Measurements from ENCODE around the gene TBC1D22A.

DNA sequence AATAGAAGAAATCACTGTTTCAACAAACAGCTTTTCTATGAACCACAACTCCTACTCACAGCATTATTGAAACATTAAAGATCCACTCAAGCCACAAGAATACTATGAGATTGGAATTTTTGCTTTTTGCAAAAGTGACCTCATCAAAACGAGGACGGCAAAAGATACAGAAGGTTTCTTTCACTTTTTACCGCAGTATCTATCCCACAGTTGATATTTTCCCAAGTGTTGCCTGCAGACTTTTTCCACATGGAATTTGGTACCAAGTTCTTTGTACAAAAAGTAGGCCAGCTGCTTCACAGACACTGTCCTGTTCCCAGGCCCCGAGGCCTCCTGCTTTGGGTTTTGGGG lies 204.0 kb downstream of the TBC1D22A start:
- TF ChIP-seq, protein P1, sequence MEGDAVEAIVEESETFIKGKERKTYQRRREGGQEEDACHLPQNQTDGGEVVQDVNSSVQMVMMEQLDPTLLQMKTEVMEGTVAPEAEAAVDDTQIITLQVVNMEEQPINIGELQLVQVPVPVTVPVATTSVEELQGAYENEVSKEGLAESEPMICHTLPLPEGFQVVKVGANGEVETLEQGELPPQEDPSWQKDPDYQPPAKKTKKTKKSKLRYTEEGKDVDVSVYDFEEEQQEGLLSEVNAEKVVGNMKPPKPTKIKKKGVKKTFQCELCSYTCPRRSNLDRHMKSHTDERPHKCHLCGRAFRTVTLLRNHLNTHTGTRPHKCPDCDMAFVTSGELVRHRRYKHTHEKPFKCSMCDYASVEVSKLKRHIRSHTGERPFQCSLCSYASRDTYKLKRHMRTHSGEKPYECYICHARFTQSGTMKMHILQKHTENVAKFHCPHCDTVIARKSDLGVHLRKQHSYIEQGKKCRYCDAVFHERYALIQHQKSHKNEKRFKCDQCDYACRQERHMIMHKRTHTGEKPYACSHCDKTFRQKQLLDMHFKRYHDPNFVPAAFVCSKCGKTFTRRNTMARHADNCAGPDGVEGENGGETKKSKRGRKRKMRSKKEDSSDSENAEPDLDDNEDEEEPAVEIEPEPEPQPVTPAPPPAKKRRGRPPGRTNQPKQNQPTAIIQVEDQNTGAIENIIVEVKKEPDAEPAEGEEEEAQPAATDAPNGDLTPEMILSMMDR (IDR thresholded peaks at IDR 0.05), result no peak
- no peak for TF ChIP-seq RCOR1 (IDR thresholded peaks at IDR 0.05; ENCODE audit: low read length)
- TF ChIP-seq RAD21 (IDR thresholded peaks at IDR 0.05; ENCODE audit: low read length), result no peak
- TF ChIP-seq, protein P2, sequence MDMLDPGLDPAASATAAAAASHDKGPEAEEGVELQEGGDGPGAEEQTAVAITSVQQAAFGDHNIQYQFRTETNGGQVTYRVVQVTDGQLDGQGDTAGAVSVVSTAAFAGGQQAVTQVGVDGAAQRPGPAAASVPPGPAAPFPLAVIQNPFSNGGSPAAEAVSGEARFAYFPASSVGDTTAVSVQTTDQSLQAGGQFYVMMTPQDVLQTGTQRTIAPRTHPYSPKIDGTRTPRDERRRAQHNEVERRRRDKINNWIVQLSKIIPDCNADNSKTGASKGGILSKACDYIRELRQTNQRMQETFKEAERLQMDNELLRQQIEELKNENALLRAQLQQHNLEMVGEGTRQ (IDR thresholded peaks at IDR 0.05; ENCODE audit: borderline replicate concordance, low read depth, low read length), result no peak
- no peak for TF ChIP-seq RFX5 (IDR thresholded peaks at IDR 0.05; ENCODE audit: low read length)
